H1 (cell line): ENCODE results near the gene TSR3. TPM values are rescaled to one million over a fixed set of nuclear protein-coding genes. Genes with fewer than 3 reads are reported as not detected.
A peak's percentile ranks its signal among the peaks of the same experiment; 100 is the strongest.

Source experiments
- CTCF ChIA-PET: fragments of 300-600 bp; sonication (Branson Sonifier 250); formaldehyde crosslinking; loops from one replicate; lab custom pipeline; 2021; ENCODE audit not compliant: partially characterized antibody; lab: Charles Lee
- POLR2A ChIA-PET: fragments of 300-600 bp; sonication (Branson Sonifier 250); formaldehyde crosslinking; loops from one replicate; lab custom pipeline; 2021; ENCODE audit warnings: inconsistent platforms; ENCODE audit not compliant: partially characterized antibody; lab: Charles Lee
- DNase-seq, 2 experiments: peaks; one replicate each; pipeline versions ENCODE4 v3.0.0 to v3.0.0-alpha.2; 2010 to 2022; ENCODE audit warnings: low spot score in 2 of 2, low read depth in 1 of 2, mixed read lengths in 1 of 2
- FAIRE-seq: peaks from 2 replicates; lab custom pipeline; 2011; peaks lifted over from hg19 to GRCh38; lab: Jason Lieb, UNC
- H2AFZ ChIP-seq: 2 replicates; pipeline ENCODE4 v1.8.1; 2012; ENCODE audit warnings: low read length, inconsistent platforms
- H2AK5ac ChIP-seq: 2 replicates; pipeline ENCODE4 v1.6.1; 2013; ENCODE audit warnings: low read depth, low read length
- H2BK120ac ChIP-seq: replicated peaks from 2 replicates; pipeline ENCODE3; 2013; ENCODE audit warnings: low read depth, low read length, inconsistent platforms
- H2BK12ac ChIP-seq: 2 replicates; pipeline ENCODE4 v1.6.1; 2013; ENCODE audit warnings: low read depth, low read length
- H2BK15ac ChIP-seq: 2 replicates; pipeline ENCODE4 v1.6.1; 2013; ENCODE audit warnings: low read length
- H2BK20ac ChIP-seq: 2 replicates; pipeline ENCODE4 v1.6.1; 2013; ENCODE audit warnings: low read length
- H2BK5ac ChIP-seq: 2 replicates; pipeline ENCODE4 v1.6.1; 2013; ENCODE audit warnings: low read depth, low read length
- H3K14ac ChIP-seq: 2 replicates; pipeline ENCODE4 v1.6.1; 2013; ENCODE audit warnings: inconsistent platforms; ENCODE audit not compliant: insufficient read length
- H3K18ac ChIP-seq: 2 replicates; pipeline ENCODE4 v1.6.1; 2013; ENCODE audit warnings: low read length; ENCODE audit errors: extremely low read depth
- H3K23ac ChIP-seq: 2 replicates; pipeline ENCODE4 v1.6.1; 2013; ENCODE audit warnings: inconsistent platforms; ENCODE audit not compliant: insufficient read length
- H3K23me2 ChIP-seq: 2 replicates; pipeline ENCODE4 v1.6.1; 2013; ENCODE audit warnings: low read depth, low read length
- H3K27ac ChIP-seq: 2 replicates; pipeline ENCODE4 v1.6.1; 2011; ENCODE audit warnings: low read depth, low read length, inconsistent platforms
- H3K27me3 ChIP-seq, 4 experiments: replicated peaks in 1 of 4; 1 replicate in 1 of 4; 2 replicates in 3 of 4; pipeline versions ENCODE4 v1.6.1 to v1.8.1; 2011 to 2013; ENCODE audit warnings: low read length in 3 of 4, mild to moderate bottlenecking in 3 of 4, inconsistent platforms in 2 of 4, mixed read lengths in 2 of 4, moderate library complexity in 1 of 4; ENCODE audit not compliant: control insufficient read depth in 3 of 4, insufficient read depth in 3 of 4; ENCODE audit errors: extremely low read depth in 1 of 4
- H3K36me3 ChIP-seq, 4 experiments: 2 replicates each; pipeline versions ENCODE4 v1.6.1 to v1.8.1; 2011 to 2013; ENCODE audit warnings: mild to moderate bottlenecking in 4 of 4, low read length in 3 of 4, moderate library complexity in 2 of 4, control low read depth in 1 of 4, inconsistent platforms in 1 of 4; ENCODE audit not compliant: insufficient read depth in 4 of 4, control insufficient read depth in 2 of 4
- H3K4ac ChIP-seq: replicated peaks from 2 replicates; pipeline ENCODE3; 2013; ENCODE audit warnings: low read length, low read depth, mixed read lengths, inconsistent platforms; ENCODE audit not compliant: insufficient read length
- H3K4me1 ChIP-seq, 4 experiments: replicated peaks in 1 of 4; 1 replicate in 1 of 4; 2 replicates in 3 of 4; pipeline versions ENCODE4 v1.6.1 to v1.8.1; 2011 to 2013; ENCODE audit warnings: low read length in 3 of 4, inconsistent platforms in 2 of 4, mixed read lengths in 1 of 4; ENCODE audit not compliant: insufficient read depth in 4 of 4, control insufficient read depth in 3 of 4
- H3K4me2 ChIP-seq, 2 experiments: 2 replicates each; pipeline versions ENCODE4 v1.6.1 to v1.8.1; 2011 to 2013; ENCODE audit warnings: low read depth in 2 of 2, low read length in 2 of 2, control low read depth in 1 of 2, inconsistent platforms in 1 of 2, mild to moderate bottlenecking in 1 of 2; ENCODE audit not compliant: insufficient read depth in 1 of 2
- H3K4me3 ChIP-seq, 4 experiments: fragments of 200-600, 300-600 bp in 1 of 4; sonication (generic), shearing (Covaris generic), sonication (Bioruptor Twin) in 1 of 4; 2 replicates each; pipeline versions ENCODE4 v1.5.1 to v1.8.1; 2011 to 2016; ENCODE audit warnings: low read length in 4 of 4, low read depth in 3 of 4, control low read depth in 2 of 4, inconsistent platforms in 2 of 4, mild to moderate bottlenecking in 2 of 4, mixed read lengths in 1 of 4, moderate library complexity in 1 of 4; ENCODE audit not compliant: insufficient read depth in 2 of 4; ENCODE audit errors: extremely low read depth in 1 of 4
- H3K56ac ChIP-seq: replicated peaks from 2 replicates; pipeline ENCODE3; 2013; ENCODE audit warnings: low read depth, mild to moderate bottlenecking, mixed read lengths, low read length, inconsistent platforms; ENCODE audit not compliant: insufficient read length
- H3K79me1 ChIP-seq: 2 replicates; pipeline ENCODE4 v1.6.1; 2013; ENCODE audit warnings: low read depth, low read length, control low read depth
- H3K79me2 ChIP-seq, 2 experiments: 2 replicates each; pipeline versions ENCODE4 v1.6.1 to v1.8.1; 2012 to 2013; ENCODE audit warnings: low read length in 2 of 2, mild to moderate bottlenecking in 2 of 2, inconsistent platforms in 1 of 2; ENCODE audit not compliant: insufficient read depth in 2 of 2, control insufficient read depth in 1 of 2
- H3K9ac ChIP-seq, 4 experiments: replicated peaks in 1 of 4; 1 replicate in 1 of 4; 2 replicates in 3 of 4; pipeline versions ENCODE4 v1.6.1 to v1.8.1; 2011 to 2013; ENCODE audit warnings: low read depth in 3 of 4, low read length in 3 of 4, control low read depth in 2 of 4, mild to moderate bottlenecking in 2 of 4, moderate library complexity in 2 of 4, inconsistent platforms in 1 of 4; ENCODE audit errors: extremely low read depth in 1 of 4
- H3K9me3 ChIP-seq, 2 experiments: 2 replicates each; pipeline versions ENCODE4 v1.6.1 to v1.8.1; 2012 to 2013; ENCODE audit warnings: mild to moderate bottlenecking in 2 of 2, moderate library complexity in 2 of 2, control low read depth in 1 of 2, inconsistent platforms in 1 of 2, low read depth in 1 of 2, low read length in 1 of 2, mixed read lengths in 1 of 2; ENCODE audit not compliant: insufficient read depth in 2 of 2
- H4K20me1 ChIP-seq, 2 experiments: replicated peaks in 1 of 2; 2 replicates each; pipeline versions ENCODE3 to v1.8.1; 2011 to 2013; ENCODE audit warnings: inconsistent platforms in 2 of 2, low read length in 2 of 2, mild to moderate bottlenecking in 1 of 2; ENCODE audit not compliant: insufficient read depth in 2 of 2, control insufficient read depth in 1 of 2
- H4K5ac ChIP-seq: 2 replicates; pipeline ENCODE4 v1.6.1; 2013; ENCODE audit warnings: low read length, low read depth, mixed read lengths, inconsistent platforms; ENCODE audit not compliant: insufficient read length
- H4K8ac ChIP-seq: 2 replicates; pipeline ENCODE4 v1.8.0; 2013; ENCODE audit warnings: mild to moderate bottlenecking, moderate library complexity, low read length, inconsistent platforms; ENCODE audit not compliant: insufficient read depth; ENCODE audit errors: extremely low read depth
- H4K91ac ChIP-seq: replicated peaks from 2 replicates; pipeline ENCODE3; 2013; ENCODE audit warnings: low read length, mixed read lengths, inconsistent platforms; ENCODE audit not compliant: insufficient read length
- ASH2L ChIP-seq: fragments of 200-600, 300-600 bp; sonication (generic); IDR thresholded peaks from one replicate; pipeline ENCODE4 v1.7.1; 2017; ENCODE audit warnings: low read length
- CTBP2 ChIP-seq: IDR thresholded peaks from 2 replicates; pipeline ENCODE4 v1.7.0; 2011; ENCODE audit warnings: borderline replicate concordance, mild to moderate bottlenecking, moderate library complexity, mixed read lengths, low read length; ENCODE audit not compliant: insufficient read depth, insufficient read length
- EZH2 ChIP-seq: fragments of 200-600 bp; sonication (generic); IDR thresholded peaks from 2 replicates; pipeline ENCODE4 v1.7.1; 2012; ENCODE audit warnings: low read depth, mild to moderate bottlenecking, moderate library complexity, low read length, inconsistent platforms; ENCODE audit not compliant: severe bottlenecking
- KDM5A ChIP-seq: fragments of 200-600 bp; IDR thresholded peaks from 2 replicates; pipeline ENCODE4 v1.7.1; 2012; ENCODE audit warnings: mild to moderate bottlenecking, low read length, inconsistent platforms, mixed read lengths
- POU5F1 ChIP-seq: IDR thresholded peaks from 2 replicates; pipeline ENCODE4 v1.6.1; 2011; ENCODE audit warnings: low read depth, mild to moderate bottlenecking, low read length, moderate library complexity
- RAD21 ChIP-seq, 2 experiments: IDR thresholded peaks in 1 of 2; conservative IDR thresholded peaks in 1 of 2; 2 replicates each; pipeline ENCODE4 v1.6.1; 2011; ENCODE audit warnings: low read depth in 2 of 2, low read length in 2 of 2, improper control_type of control experiment in 1 of 2, inconsistent platforms in 1 of 2, mild to moderate bottlenecking in 1 of 2, moderate library complexity in 1 of 2
- SAP30 ChIP-seq: fragments of 300-600 bp; sonication (generic); IDR thresholded peaks from 2 replicates; pipeline ENCODE4 v1.7.1; 2012; ENCODE audit warnings: low read length, moderate library complexity, mild to moderate bottlenecking, inconsistent platforms; ENCODE audit not compliant: insufficient read depth, insufficient replicate concordance
- WGBS, 2 experiments: shearing (Covaris generic) in 1 of 2; methylation state at CpG; one replicate each; pipeline versions ENCODE4 v1.1.6 to v1.1.7; 2013 to 2015; ENCODE audit warnings: low lambda C conversion rate in 2 of 2, mixed read lengths in 2 of 2, inconsistent platforms in 1 of 2, low coverage in 1 of 2, missing lambda C conversion rate in 1 of 2; ENCODE audit not compliant: insufficient replicate concordance in 2 of 2, insufficient coverage in 1 of 2, insufficient read length in 1 of 2; ENCODE audit errors: extremely low coverage in 1 of 2, missing lambda C conversion rate in 1 of 2; 5-methylcytosine and 5-hydroxymethylcytosine counted together
- polyA plus RNA-seq, 7 experiments: library from polyadenylated mRNA; depleted of rRNA in 3 of 7; stranded (reverse) in 5 of 7; unstranded in 2 of 7; fragments of >200 nt in 5 of 7; fragments of 200-250 nt in 2 of 7; gene quantifications; 1 replicate in 5 of 7; 2 replicates in 1 of 7; 4 replicates in 1 of 7; pipeline versions ENCODE4 v1.2.1 to v1.2.3, GENCODE V29; 2011 to 2013; ENCODE audit warnings: missing spikeins in 2 of 7, mixed read lengths in 2 of 7
- total RNA-seq: library from RNA; stranded (reverse); fragmentation: NEBNext Ultra II Directional; extraction: Animal tissue kit (Norgen Biotek cat#: 25700); gene quantifications from 2 replicates; pipeline ENCODE4 v1.2.1, GENCODE V29; 2021

Gene TSR3
- total and polyA plus RNA-seq, 2 of the 8 experiments (the other 6 are each of a cell fraction or from before 2014, with no cell fraction given), result 43.1 to 52.3 TPM

GRCh38 chr16:1338119-1338730 is 13.5 kb downstream of the TSR3 start:
- Histone ChIP-seq H3K14ac (no peak overlapping the region), H4K91ac (no peak overlapping the region), H2BK12ac (no peak overlapping the region), H3K79me2 (no peaks in the 10 kb centered on the region), H3K23me2 (peaks cover 2% of the 10 kb centered on the region; the same call in 1 of the 2 replicates), H3K9ac (no peak overlapping the region), H3K18ac (no peak overlapping the region), H3K36me3 (no peaks in the 10 kb centered on the region), H2AK5ac (no peak overlapping the region), H3K23ac (no peak overlapping the region), H4K8ac (peak overlapping the region; percentile 5; the same call in 1 of the 2 replicates), H2AFZ (no peak overlapping the region), H2BK120ac (no peak overlapping the region), H2BK15ac (no peak overlapping the region), H3K4me3 (no peak overlapping the region), H2BK5ac (no peak overlapping the region), H3K9me3 (no peaks in the 10 kb centered on the region), H4K20me1 (peaks cover 7 to 21% of the 10 kb centered on the region in 2 experiments), H3K27ac (no peak overlapping the region), H3K56ac (no peak overlapping the region), H3K4me1 (peaks cover 0 to 10% (median 4%) of the 10 kb centered on the region in 4 experiments; a peak in 4 of 7 replicates), H3K4ac (no peak overlapping the region), H4K5ac (no peak overlapping the region), H3K27me3 (peaks cover 16 to 42% (median 30%) of the 10 kb centered on the region in 4 experiments), H2BK20ac (no peak overlapping the region), H3K4me2 (no peak overlapping the region), H3K79me1 (no peaks in the 10 kb centered on the region)
- no peak for FAIRE-seq
- ChIA-PET POLR2A (interaction anchor here (0.9 to 1.2 kb wide), 2 partner anchors 9 to 12 kb away, joined by 3 to 4 read pairs; no protein-coding TSS in a partner anchor), CTCF (interaction anchor here (0.7 to 5.2 kb wide), 8 partner anchors 9 to 79 kb away, joined by 3 to 43 read pairs (median 3); no protein-coding TSS in a partner anchor)
- DNase-seq, result no peak
- WGBS, 2 experiments, result 45% methylated on average over 17 of the region's 30 CpGs; no CpG with 5 or more reads in 1 of the 2 experiments
- no peak for TF ChIP-seq EZH2
- no peak for TF ChIP-seq POU5F1
- no peak for TF ChIP-seq KDM5A
- TF ChIP-seq RAD21 (IDR thresholded peaks at IDR 0.05 in 1 of 2, conservative IDR thresholded peaks at IDR 0.05 in 1 of 2; ENCODE audit: low read depth in 2 of 2, low read length in 2 of 2), result peak in 1 of 2 experiments; percentile 19; a peak in 1 of 4 replicates
- TF ChIP-seq ASH2L, result no peak
- TF ChIP-seq SAP30, result no peak
- TF ChIP-seq CTBP2, result no peak
